UCSD-AML1 (cell line): ENCODE measurements around the gene XRCC1.
"Not testable (repeated sequence)": the region's sequence is repeated elsewhere in the genome, so short reads cannot be mapped to it uniquely, and the experiment has no call there.

Source experiments
- DNase-seq: peaks from one replicate; lab custom pipeline; 2025; ENCODE audit not compliant: unreplicated experiment; lab: John Stamatoyannopoulos, UW

The XRCC1 gene

DNA sequence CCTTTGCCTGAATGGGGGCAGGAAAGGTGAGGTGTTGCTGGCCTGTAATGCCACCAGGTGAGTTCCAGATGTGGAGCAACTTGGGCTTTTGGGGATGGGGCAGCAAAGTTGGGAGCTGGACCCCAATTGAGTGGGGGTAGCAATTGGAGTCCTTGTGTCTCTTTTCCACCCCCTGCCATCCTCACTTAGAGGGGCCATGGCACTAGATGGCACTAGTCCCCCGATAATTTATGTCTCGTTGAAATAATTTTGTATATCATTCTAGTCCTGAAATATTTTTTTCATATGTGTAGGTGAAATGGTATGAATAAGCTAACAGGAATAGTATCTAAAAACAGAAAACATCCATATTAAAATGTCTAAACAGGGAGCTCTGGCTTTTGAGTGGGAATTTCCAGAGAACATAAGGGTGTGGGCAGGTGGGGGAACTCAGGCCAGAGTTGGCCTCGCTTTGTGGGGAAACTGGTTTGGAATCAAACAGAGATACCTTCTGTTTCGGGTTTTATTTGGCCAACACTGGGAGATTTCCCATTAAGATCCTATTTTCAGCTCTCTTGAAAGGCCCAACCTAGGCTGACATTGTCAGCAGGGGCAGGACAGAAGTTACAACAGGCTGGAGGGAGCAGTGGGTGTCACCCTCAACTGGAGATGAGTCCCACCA lies 24.4 kb upstream of the XRCC1 start:
- no peak for DNase-seq

DNA sequence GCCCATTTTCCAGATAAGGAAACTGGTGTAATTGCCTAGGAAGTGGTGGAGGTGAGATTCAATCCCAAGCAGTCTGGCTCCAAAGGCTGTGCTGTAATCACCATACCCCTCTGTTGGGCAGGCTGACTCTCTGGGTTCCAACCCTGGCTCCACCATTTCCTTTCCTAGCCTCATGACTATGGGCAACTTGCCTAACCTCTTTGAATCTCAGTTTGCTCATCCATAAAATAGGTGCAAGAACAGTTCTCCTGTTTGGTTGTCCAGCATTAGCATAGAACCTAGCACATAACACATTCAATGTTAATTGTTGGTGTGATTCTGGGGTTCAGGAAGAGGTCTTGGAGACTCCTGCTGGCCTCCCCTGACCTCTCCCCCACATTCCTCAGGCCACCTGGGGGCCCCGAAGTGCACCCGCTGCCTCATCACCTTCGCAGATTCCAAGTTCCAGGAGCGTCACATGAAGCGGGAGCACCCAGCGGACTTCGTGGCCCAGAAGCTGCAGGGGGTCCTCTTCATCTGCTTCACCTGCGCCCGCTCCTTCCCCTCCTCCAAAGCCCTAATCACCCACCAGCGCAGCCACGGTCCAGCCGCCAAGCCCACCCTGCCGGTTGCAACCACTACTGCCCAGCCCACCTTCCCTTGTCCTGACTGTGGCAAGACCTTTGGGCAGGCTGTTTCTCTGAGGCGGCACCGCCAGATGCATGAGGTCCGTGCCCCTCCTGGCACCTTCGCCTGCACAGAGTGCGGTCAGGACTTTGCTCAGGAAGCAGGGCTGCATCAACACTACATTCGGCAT lies 23.3 kb upstream of the XRCC1 start:
- DNase-seq, result no peak

DNA sequence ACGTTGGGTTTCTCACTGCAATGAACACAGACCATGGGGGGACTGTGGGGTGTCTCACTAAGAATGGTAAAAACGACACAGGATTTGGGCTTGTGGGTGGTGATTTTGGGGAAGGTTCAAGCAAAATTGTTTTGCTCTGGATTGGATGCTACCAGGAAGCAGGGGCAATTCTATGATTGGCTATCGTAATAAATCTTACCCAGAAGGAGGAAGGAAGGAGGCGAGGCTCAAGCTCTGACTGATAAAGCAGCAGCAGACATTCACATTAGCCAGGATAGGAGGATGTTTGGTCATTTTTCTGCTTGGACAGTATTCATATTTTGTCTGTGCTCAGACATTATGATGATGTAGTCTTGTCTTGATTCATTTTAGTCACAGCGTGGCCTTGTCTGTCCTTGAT lies 22.5 kb upstream of the XRCC1 start:
- no peak for DNase-seq

DNA sequence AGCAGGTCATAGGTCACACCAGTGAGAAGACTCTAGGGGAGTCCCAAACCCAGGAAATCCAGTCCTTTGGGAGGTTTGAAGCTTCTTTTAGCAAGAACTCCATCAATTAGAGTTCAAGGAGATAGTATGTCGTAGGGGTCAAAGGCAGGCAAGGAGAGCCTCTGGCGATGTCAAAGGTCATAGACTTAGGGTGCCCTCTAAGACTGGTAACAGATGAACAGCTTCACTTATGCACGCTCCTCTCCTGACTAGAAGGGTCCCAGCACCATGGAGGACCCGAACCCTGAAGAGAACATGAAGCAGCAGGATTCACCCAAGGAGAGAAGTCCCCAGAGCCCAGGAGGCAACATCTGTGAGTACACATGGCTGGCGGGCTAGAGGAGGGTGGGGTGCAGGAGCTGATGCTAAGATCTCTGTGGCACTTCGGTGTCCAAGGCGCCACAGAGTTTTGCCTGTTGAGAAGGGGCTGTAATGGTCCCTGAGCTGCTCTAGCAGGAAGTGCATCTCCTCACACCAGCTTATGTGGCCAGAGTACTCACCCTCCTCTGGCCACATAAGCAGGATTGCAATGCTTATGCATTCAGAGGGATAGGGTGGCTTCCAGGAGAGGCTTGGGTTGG lies 21.6 kb upstream of the XRCC1 start:
- peak; percentile 18 for DNase-seq

DNA sequence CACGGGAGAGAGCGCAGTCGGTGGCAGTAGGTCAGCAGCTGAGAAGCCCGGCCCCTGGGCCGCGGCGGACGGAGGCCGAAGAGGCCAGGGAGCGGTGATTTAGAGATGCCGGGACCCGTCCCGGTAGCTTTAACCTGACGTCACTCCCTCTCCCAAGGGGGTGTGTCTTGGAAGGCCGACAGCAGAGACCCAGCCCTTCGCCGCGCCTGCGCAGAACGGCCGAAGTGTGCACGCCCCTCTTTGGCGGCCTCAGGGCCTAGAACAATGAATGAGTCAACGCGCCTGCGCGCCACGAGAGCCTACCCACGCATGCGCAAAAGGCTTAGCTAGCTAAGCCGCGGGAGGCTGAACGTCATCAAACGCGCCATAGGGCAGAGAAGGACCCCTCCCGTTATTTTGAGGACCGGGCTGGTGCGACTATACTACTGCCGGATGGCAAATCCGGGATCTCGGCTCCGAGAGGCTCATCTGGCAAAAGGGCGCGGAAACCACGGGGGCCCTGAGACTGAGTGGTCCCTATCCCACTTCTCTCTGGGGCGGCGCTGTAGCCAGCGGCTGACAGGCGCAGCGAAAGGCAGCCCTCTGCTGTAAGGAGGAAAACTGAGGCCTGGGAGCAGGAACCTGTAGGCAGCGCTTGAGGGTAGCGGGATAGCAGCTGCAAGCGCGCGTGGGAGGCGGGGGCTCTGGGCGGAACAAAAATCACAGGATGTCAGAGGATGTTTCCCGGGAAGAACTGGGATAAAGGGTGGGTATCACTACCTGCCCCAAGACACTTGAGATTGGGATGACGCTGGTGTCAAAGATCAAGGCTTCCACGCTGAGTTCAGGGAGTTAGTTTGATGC lies 20.9 kb upstream of the XRCC1 start, which contains the start of the genes IRGQ and ZNF576:
TSS of gene IRGQ (minus strand) at position 136 of the 843 bp plus-strand sequence. CDS start 796 bp downstream, outside the sequence.
TSS of gene ZNF576 (plus strand) at position 597 of the 843 bp plus-strand sequence. CDS start 514 bp downstream, outside the sequence.
- DNase-seq, result peak; percentile 100

DNA sequence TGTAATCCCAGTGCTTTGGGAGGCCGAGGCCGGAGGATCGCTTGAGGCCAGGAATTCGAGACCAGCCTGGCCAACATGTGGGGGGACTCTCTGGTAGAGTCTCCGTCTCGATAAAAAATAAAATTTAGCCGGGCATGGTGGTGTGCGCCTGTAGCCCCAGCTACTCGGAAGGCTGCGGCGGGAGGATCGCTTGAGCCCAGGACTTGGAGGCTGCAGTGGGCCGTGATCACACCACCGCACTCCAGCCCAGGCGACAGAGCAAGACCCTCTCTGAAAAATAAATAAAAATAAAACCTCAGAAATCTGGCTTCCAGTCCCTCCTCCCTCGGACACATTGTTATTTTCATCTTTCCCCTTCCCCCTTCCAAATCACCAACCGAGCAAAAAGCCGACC lies 20.3 kb upstream of the XRCC1 start:
- no peak for DNase-seq

DNA sequence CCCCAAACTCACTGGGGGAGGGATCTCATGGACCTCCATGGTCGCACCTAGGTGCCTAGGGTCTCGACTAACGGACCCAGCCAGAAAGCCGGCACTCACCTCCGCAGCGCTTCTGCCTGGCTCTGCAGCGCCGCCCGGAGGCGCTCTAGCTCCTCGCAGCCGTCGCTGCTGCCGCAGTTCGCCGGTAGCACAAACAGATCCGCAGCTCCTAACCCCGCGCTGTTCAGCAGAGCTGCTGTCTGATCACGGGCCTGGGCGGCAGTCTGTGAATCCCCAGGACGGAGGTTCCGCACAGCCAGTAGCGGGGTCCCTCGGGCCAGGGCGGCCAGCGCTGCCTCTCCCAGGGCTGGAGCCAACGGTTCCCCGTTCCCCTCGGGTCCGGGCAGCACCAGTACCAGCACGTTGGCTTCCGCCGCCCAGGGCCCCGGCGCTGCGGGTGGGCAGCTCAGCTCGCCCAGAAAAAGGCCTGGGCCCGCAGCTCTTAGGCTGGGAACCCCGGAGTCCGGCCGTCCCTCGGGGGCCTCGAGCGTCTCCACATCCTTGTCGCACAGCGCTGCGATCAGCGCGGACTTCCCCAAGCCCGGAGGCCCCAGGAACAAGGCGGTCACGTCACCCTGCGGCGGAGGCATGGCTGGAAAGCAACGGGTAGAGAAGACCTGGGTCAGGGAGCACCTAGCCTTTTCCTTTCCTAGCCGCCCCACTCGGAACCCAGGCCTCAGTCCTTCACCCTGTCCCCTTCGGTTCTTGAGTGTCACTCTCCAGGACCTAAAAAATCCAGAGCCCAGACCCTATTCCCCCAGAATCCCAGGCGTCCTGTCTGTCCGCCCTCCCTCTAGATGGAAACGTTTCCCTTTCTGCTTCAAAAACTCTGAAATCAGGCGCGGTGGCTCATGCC lies 19.6 kb upstream of the XRCC1 start:
- peak; percentile 78 for DNase-seq

DNA sequence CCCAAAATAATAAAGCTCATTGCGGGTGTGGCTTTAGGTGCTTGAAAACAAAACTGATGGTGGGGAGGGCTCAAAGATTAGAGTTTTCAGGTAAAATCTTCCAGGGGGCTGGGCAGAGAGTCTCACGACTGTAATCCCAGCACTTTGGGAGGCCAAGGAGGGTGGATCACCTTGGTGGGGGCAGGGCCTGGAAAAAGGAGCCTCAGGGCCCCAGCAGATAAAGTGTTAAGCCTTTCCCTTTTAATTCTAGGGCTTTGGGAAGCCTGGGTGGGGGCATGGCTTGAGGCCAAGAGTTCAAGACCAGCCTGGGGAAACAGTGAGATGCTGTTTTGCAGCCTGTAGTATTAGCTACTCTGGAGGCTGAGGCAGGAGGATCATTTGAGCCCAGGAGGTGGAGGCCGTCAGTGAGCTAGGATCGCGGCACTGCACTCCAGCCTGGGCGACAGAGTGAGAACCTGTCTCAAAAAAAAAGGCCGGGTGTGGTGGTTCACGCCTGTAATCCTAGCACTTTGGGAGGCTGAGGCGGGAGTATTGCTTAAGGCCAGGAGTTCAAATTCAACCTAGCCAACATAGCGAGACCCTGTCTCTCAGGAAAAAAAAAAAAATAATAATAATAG lies 18.9 kb upstream of the XRCC1 start:
- DNase-seq, result no peak

DNA sequence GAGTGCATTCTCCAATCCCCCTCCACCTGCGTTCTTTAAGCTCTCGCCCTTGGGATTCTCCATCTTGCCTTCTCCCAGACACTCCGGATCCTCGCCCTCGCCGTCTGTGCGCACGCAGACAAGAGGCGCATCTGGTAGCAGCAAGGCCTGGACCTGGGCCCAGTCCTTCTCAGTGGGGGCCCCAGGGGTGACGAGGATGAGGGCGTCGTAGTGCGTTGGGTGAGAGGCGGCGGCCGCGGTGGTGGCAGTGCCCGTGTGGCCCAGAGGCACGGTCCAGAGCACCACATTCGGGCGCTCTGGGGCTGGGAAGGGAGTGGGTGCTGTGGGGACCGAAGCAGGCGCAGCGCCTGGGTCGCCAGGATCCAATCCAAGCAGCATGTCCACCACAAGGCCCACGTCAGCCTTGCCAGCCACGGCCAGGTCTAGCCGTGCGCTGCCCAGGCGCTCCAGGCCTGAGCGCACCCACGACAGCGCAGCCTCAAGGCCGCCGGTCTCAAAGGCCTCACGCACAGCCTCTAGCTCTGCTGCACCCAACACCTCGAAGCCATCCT lies 17.5 kb upstream of the XRCC1 start:
- no peak for DNase-seq

DNA sequence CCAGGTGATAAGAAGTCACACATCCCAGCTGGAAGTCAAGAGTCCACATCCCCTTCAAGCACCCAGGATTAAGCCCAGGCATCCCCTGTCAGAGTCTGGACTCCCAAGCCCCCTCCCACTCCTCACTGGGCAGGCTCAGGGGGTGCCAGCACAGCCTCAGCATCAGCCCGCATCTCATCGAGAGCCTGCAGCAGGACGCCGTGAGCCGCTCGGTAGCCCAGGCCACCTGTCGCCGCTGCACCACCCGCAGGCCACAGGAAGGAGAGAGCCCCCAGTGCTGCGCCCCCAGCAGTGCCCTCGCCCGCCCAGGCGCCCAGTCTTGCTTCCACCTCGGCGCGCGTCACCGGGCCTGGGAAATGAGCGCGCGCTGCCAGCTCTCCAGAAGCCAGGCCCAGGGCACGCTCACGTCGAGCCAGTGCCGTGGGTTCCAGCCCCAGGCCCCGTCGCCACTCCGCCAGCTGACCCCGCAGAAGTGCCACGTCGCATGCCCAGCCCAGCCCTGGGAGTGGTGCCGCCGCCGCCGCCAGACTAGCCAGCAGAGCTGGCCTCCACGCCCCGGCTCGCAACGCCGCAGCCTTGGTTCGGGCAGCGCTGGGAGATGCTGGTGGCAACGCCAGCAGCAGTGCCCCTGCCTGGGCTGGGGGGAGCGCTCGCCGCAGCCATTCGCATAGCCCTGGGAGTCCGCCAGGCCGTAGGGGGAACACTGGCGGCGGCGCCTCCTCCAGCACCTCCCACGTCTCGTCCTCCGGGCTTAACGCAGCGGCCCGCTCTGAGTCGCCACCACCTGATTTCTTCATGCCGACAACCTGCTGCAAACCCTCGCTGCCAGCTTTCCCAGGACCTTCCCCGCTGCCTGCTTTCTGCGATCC lies 16.8 kb upstream of the XRCC1 start:
- DNase-seq, result no peak

DNA sequence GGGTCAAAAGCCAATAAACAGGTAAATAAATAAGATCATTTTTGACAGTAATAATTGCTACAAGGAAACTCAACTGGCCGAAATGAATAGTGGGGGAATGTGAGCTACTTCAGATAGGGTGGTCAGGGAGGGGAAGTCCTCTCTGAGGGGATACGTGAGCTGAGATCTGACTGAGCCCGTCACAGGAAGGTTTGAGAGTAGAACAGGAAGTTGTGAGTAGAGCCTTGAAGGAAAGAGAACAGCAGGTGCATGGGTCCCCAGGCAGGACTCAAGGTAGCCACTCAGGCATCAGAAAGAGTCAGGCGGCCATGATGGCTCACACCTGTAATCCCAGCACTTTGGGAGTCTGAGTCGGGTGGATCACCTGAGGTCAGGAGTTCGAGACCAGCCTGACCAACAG lies 14.4 kb upstream of the XRCC1 start:
- DNase-seq, result no peak

DNA sequence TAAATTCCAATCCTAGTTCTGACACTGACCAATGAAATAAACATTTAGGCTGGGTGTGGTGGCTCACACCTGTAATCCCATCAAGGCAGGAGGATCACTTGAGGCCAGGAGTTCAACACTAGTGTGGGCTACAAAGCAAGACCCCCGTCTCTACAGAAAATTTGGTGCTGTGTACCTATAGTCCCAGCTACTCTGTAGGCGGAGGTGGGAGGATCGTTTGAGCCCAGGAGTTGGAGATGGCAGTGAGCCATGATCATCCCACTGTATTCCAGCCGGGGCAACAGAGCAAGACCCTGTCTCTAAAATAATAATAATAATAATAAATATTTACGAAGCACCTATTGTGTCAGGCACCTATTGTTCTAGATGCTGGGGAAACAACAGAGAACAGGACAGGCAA lies 13.9 kb upstream of the XRCC1 start:
- no peak for DNase-seq

DNA sequence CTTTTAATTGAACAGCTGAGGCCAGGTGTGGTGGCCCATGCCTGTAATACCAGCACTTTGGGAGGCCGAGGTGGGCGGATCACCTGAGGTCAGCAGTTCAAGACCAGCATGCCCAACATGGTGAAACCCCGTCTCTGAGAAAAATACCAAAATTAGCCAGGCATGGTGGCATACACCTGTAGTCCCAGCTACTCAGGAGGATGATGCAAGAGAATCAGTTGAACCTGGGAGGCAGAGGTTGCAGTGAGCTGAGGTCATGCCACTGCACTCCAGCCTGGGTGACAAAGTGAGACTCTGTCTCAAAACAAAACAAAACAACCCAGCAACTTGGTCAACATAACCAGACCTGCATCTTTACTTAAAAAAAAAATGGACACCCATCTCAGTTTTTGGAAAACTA lies 11.7 kb upstream of the XRCC1 start:
- not testable (repeated sequence) for DNase-seq

DNA sequence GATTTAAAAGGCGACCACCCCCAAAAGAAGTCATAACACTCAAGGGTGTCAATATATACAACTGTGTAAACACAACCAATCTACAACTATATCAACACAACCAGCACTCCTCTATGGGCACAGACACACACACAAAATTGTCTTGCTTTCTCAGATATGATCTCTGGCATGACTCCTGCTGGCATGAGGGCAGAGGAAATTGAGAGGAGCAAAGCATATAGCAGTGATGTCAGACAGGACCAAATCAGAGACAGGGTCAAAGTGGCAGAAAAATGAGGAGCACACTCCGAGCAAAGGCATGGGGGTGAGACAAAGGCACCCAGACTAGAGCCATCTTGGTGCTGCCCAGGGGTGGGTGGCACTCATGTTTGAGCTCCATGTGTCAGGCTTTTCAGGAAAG lies 11.0 kb upstream of the XRCC1 start:
- DNase-seq, result no peak

DNA sequence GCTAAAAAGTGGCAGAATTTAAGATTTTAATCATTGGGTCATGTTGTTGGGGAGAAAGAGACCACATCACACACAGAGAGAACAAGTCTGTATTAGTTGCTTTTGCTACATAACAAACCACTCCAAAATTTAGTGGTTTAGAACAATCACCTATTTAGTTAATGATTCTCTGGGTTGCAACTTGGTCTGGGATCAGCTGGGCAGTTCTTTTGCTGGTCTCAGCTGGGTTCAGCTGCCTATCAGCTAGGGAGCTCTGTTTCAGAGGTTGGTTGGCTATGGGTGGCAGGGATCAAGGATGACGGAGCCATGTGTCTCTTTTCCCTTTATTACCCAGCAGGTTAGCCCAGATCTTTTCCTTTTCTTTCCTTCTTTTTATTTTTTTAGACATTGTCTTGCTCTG lies 9.2 kb upstream of the XRCC1 start:
- no peak for DNase-seq

DNA sequence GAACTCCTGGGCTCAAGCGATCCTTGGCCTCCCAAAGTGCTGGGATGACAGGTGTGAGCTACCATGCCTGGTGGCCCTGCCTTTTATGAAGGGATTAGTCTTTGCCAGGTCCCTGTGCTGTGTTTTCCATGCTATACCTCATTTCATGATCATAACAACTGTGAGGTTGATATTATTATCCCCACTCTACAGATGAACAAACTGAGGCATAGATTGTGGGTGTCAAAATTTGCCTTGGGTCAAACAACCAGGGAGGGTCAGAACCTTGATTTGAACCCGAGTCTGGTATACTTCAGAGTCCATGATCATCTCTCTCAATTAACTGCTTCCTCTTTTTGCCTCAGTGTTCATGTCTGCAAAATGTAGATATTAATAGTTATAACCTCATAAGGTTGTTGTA lies 7.2 kb upstream of the XRCC1 start:
- no peak for DNase-seq

DNA sequence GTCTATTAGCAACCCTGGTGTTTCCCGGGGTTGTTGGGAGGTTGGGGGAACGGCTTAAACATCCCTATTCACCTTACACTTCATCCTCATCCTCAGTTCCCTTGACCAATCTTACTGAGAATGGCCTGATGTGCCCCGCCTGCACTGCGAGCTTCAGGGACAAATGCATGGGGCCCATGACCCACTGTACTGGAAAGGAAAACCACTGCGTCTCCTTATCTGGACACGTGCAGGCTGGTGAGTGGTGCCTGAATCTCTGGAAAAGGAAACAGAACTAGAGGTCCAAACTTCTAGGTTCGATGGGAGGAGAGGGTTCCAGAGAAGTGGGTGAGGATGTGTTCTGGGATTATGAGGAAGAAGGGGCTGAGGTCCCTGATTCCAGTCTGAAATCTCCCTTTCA lies 6.1 kb upstream of the XRCC1 start:
- peak; percentile 15 for DNase-seq

DNA sequence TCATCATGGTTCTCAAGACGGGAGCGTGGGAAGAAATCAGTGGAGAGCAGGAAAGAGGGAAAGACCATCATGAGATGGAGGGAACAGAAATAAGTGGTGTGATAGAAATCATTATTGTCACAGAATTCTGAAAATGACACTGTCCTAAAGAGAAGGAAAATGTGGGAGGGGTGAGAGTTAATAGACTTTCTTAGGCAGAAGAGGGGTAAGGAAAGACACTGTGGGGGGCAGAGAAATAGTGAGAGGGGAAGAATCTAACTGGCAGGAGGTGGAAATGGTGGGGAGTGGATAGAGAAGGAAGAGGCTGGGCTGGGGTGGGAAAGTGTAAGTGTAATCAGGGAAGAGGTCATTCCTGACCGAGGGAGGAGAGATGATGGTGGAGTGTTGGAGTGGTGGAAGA lies 3.5 kb upstream of the XRCC1 start:
- no peak for DNase-seq
